Keratinocyte (primary cell): Measurements from ENCODE around the gene EYS. TPM values are rescaled to one million over a fixed set of nuclear protein-coding genes. Genes with fewer than 3 reads are reported as not detected.

Experiments
- DNase-seq: peaks from one replicate; pipeline ENCODE4 v3.0.0-alpha.2; 2011; ENCODE audit warnings: low read depth, missing footprints, low spot score
- FAIRE-seq: peaks from 2 replicates; lab custom pipeline; 2011; peaks lifted over from hg19 to GRCh38; lab: Jason Lieb, UNC
- H2AFZ ChIP-seq: 2 replicates; pipeline ENCODE4 v1.6.0; 2012; ENCODE audit warnings: low read length, control low read depth, inconsistent platforms; ENCODE audit not compliant: control insufficient read depth
- H3K27ac ChIP-seq: 2 replicates; pipeline ENCODE4 v1.5.1; 2011; ENCODE audit warnings: low read length; ENCODE audit not compliant: control insufficient read depth, insufficient read depth
- H3K27me3 ChIP-seq: 3 replicates; pipeline ENCODE4 v1.6.0; 2011; ENCODE audit warnings: low read length; ENCODE audit not compliant: control insufficient read depth, insufficient read depth; ENCODE audit errors: extremely low read depth
- H3K36me3 ChIP-seq, 2 experiments: 2 replicates in 1 of 2; 3 replicates in 1 of 2; pipeline ENCODE4 v1.5.1; 2011; ENCODE audit warnings: low read length in 2 of 2, mild to moderate bottlenecking in 1 of 2; ENCODE audit not compliant: control insufficient read depth in 2 of 2, insufficient read depth in 2 of 2; ENCODE audit errors: extremely low read depth in 1 of 2
- H3K4me1 ChIP-seq: 3 replicates; pipeline ENCODE4 v1.5.1; 2011; ENCODE audit warnings: low read length; ENCODE audit not compliant: control insufficient read depth, insufficient read depth; ENCODE audit errors: extremely low read depth
- H3K4me2 ChIP-seq: 3 replicates; pipeline ENCODE4 v1.6.0; 2011; ENCODE audit warnings: low read depth, low read length; ENCODE audit not compliant: control insufficient read depth, insufficient read depth; ENCODE audit errors: extremely low read depth
- H3K4me3 ChIP-seq, 3 experiments: fragments of 200-600 bp in 1 of 3; sonication (generic) in 1 of 3; 2 replicates in 2 of 3; 3 replicates in 1 of 3; pipeline ENCODE4 v1.5.1; 2011 to 2016; ENCODE audit warnings: low read length in 3 of 3, mild to moderate bottlenecking in 3 of 3, control low read depth in 2 of 3, inconsistent platforms in 1 of 3, low read depth in 1 of 3, mixed read lengths in 1 of 3, mixed run types in 1 of 3, moderate library complexity in 1 of 3; ENCODE audit not compliant: control insufficient read depth in 2 of 3, insufficient read depth in 2 of 3; ENCODE audit errors: extremely low read depth in 1 of 3
- H3K79me2 ChIP-seq: 2 replicates; pipeline ENCODE4 v1.6.0; 2012; ENCODE audit warnings: low read length; ENCODE audit not compliant: control insufficient read depth, insufficient read depth
- H3K9ac ChIP-seq: 3 replicates; pipeline ENCODE4 v1.6.0; 2011; ENCODE audit warnings: low read length; ENCODE audit not compliant: control insufficient read depth, insufficient read depth; ENCODE audit errors: extremely low read depth
- H3K9me1 ChIP-seq: 3 replicates; pipeline ENCODE4 v1.6.0; 2011; ENCODE audit warnings: low read length; ENCODE audit not compliant: control insufficient read depth, insufficient read depth; ENCODE audit errors: extremely low read depth
- H3K9me3 ChIP-seq: 2 replicates; pipeline ENCODE4 v1.5.1; 2012; ENCODE audit warnings: low read depth, low read length; ENCODE audit not compliant: control insufficient read depth
- H4K20me1 ChIP-seq: 3 replicates; pipeline ENCODE4 v1.6.0; 2011; ENCODE audit warnings: low read length; ENCODE audit not compliant: control insufficient read depth, insufficient read depth; ENCODE audit errors: extremely low read depth
- EZH2 ChIP-seq: IDR thresholded peaks from one replicate; pipeline ENCODE4 v1.6.1; 2012; ENCODE audit warnings: inconsistent platforms, mild to moderate bottlenecking, low read length, moderate library complexity
- dilution Hi-C: fragments of 300-500 bp; cut with MboI; formaldehyde crosslinking; loops from one replicate; pipeline ENCODE4 v1.7.0; 2020; ENCODE audit warnings: low sequenced_read_pairs; ENCODE audit not compliant: extremely low pct_ligation_motif_present
- polyA plus RNA-seq, 5 experiments: library from polyadenylated mRNA; depleted of rRNA in 3 of 5; stranded (reverse) in 3 of 5; stranded (forward) in 1 of 5; unstranded in 1 of 5; fragments of >200 nt; gene quantifications; 1 replicate in 1 of 5; 2 replicates in 3 of 5; 3 replicates in 1 of 5; pipeline versions ENCODE4 v1.2.1 to v1.2.3, GENCODE V29; 2011 to 2012; ENCODE audit warnings: missing spikeins in 2 of 5, low read depth in 1 of 5, low replicate concordance in 1 of 5
- TF ChIP-seq, protein P1 (sequence below), 3 experiments: IDR thresholded peaks in 1 of 3; conservative IDR thresholded peaks in 1 of 3; optimal IDR thresholded peaks in 1 of 3; 2 replicates in 2 of 3; 3 replicates in 1 of 3; pipeline versions ENCODE3 to v1.5.1; 2011; ENCODE audit warnings: low read length in 3 of 3, mild to moderate bottlenecking in 3 of 3, moderate library complexity in 2 of 3, control low read depth in 1 of 3, inconsistent platforms in 1 of 3; ENCODE audit not compliant: insufficient read depth in 2 of 3; ENCODE audit errors: extremely low read depth in 1 of 3

The EYS gene
- polyA plus RNA-seq, 1 donor (not counting 4 experiments of a cell fraction or from before 2014, with no cell fraction given), result 0.34 TPM

DNA sequence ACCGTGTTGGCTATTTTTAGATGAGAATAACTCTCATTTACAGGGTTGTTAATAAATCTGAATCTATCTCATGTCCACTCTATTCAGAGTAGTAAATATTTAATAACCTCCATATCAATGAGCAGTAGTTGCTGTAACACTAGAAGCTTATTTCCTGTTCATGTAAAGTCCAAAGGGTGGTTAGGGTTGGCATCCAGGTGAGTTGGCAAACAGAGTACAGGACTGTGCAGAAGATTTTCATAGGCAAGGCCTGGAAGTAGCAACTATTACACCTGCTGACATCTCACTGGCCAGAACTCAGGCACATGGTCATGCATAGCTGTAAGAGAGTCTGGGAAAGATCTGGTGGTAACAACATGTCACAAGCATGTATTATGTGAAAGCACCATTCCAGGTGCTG, 1923.9 kb downstream of the EYS start:
- no peak overlapping the region for H3K4me3 ChIP-seq
- H3K79me2 ChIP-seq, result no peaks in the 10 kb centered on the region
- H3K4me1 ChIP-seq, result no peaks in the 10 kb centered on the region
- DNase-seq, result no peak
- no peak for TF ChIP-seq EZH2
- TF ChIP-seq, protein P1, sequence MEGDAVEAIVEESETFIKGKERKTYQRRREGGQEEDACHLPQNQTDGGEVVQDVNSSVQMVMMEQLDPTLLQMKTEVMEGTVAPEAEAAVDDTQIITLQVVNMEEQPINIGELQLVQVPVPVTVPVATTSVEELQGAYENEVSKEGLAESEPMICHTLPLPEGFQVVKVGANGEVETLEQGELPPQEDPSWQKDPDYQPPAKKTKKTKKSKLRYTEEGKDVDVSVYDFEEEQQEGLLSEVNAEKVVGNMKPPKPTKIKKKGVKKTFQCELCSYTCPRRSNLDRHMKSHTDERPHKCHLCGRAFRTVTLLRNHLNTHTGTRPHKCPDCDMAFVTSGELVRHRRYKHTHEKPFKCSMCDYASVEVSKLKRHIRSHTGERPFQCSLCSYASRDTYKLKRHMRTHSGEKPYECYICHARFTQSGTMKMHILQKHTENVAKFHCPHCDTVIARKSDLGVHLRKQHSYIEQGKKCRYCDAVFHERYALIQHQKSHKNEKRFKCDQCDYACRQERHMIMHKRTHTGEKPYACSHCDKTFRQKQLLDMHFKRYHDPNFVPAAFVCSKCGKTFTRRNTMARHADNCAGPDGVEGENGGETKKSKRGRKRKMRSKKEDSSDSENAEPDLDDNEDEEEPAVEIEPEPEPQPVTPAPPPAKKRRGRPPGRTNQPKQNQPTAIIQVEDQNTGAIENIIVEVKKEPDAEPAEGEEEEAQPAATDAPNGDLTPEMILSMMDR (optimal IDR thresholded peaks at IDR 0.05 in 1 of 3, IDR thresholded peaks at IDR 0.05 in 1 of 3, conservative IDR thresholded peaks at IDR 0.05 in 1 of 3; ENCODE audit: extremely low read depth in 1 of 3, insufficient read depth in 2 of 3, low read length in 3 of 3), result no peak
- no peak for FAIRE-seq
- H3K27me3 ChIP-seq, result no peaks in the 10 kb centered on the region
- H3K9me3 ChIP-seq, result no peaks in the 10 kb centered on the region
- no peaks in the 10 kb centered on the region for H3K36me3 ChIP-seq
- no peaks in the 10 kb centered on the region for H3K9me1 ChIP-seq
- dilution Hi-C loops, result no loop called here
- H4K20me1 ChIP-seq, result no peaks in the 10 kb centered on the region
- no peak overlapping the region for H3K4me2 ChIP-seq
- no peak overlapping the region for H3K27ac ChIP-seq
- no peak overlapping the region for H2AFZ ChIP-seq
- no peak overlapping the region for H3K9ac ChIP-seq

- H3K4me3 ChIP-seq, result no peak overlapping the region
- H4K20me1 ChIP-seq, result no peaks in the 10 kb centered on the region
- no peak overlapping the region for H2AFZ ChIP-seq
- H3K9me3 ChIP-seq, result no peaks in the 10 kb centered on the region
- no peak overlapping the region for H3K4me2 ChIP-seq
- dilution Hi-C loops, result no loop called here
- H3K4me1 ChIP-seq, result no peaks in the 10 kb centered on the region
- H3K79me2 ChIP-seq, result no peaks in the 10 kb centered on the region
- FAIRE-seq (no peak), DNase-seq (no peak)
- TF ChIP-seq, protein P1 (optimal IDR thresholded peaks at IDR 0.05 in 1 of 3, IDR thresholded peaks at IDR 0.05 in 1 of 3, conservative IDR thresholded peaks at IDR 0.05 in 1 of 3; ENCODE audit: extremely low read depth in 1 of 3, insufficient read depth in 2 of 3, low read length in 3 of 3), result no peak
- TF ChIP-seq EZH2, result no peak
- H3K27me3 ChIP-seq, result no peaks in the 10 kb centered on the region
- no peaks in the 10 kb centered on the region for H3K9me1 ChIP-seq
- H3K27ac ChIP-seq, result no peak overlapping the region
- H3K9ac ChIP-seq, result no peak overlapping the region
- H3K36me3 ChIP-seq, result no peaks in the 10 kb centered on the region
Measured at GRCh38 chr6:63774961-63775360, 1932.1 kb downstream of the EYS start.
